ENCODE results near the gene HS3ST2. TPM values are rescaled to one million over a fixed set of nuclear protein-coding genes. Genes with fewer than 3 reads are reported as not detected.

Gene HS3ST2
- total RNA-seq, 1 donor, result not detected

DNA sequence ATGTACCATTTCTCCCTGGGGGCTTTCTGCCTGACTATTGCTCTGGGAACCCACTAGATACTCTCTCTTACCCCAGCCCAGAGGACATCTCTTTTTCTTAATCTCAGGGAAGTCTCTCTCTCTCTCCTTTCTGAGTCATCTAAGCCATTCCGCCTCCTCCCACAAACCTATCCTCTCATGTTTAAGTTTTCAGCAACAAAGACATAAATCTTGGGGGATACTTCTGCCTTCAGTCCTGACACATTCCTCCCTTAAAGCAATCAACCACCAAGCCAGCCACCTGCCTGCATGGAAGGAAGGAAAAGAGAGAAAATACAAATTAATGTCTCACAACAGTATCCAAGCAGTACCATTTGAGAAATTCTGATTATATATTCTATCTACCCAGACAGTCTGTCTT, 128.8 kb downstream of the HS3ST2 start:
- TF ChIP-seq, protein P1, sequence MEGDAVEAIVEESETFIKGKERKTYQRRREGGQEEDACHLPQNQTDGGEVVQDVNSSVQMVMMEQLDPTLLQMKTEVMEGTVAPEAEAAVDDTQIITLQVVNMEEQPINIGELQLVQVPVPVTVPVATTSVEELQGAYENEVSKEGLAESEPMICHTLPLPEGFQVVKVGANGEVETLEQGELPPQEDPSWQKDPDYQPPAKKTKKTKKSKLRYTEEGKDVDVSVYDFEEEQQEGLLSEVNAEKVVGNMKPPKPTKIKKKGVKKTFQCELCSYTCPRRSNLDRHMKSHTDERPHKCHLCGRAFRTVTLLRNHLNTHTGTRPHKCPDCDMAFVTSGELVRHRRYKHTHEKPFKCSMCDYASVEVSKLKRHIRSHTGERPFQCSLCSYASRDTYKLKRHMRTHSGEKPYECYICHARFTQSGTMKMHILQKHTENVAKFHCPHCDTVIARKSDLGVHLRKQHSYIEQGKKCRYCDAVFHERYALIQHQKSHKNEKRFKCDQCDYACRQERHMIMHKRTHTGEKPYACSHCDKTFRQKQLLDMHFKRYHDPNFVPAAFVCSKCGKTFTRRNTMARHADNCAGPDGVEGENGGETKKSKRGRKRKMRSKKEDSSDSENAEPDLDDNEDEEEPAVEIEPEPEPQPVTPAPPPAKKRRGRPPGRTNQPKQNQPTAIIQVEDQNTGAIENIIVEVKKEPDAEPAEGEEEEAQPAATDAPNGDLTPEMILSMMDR (IDR thresholded peaks at IDR 0.05; ENCODE audit: insufficient read depth, low read depth, low read length), result no peak

GRCh38 chr16:22945361-22945760, 131.4 kb downstream of the HS3ST2 start:
- TF ChIP-seq, protein P1 (IDR thresholded peaks at IDR 0.05; ENCODE audit: insufficient read depth, low read depth, low read length), result no peak
- no peak overlapping the region for H3K4me3 ChIP-seq (ENCODE audit: low read depth, low read length)
- no peak for DNase-seq (ENCODE audit: low read depth)

More for the DNA sequence above, 128.8 kb downstream of the HS3ST2 start:
- no peak for DNase-seq (ENCODE audit: low read depth)
- no peak overlapping the region for H3K4me3 ChIP-seq (ENCODE audit: low read depth, low read length)

DNA sequence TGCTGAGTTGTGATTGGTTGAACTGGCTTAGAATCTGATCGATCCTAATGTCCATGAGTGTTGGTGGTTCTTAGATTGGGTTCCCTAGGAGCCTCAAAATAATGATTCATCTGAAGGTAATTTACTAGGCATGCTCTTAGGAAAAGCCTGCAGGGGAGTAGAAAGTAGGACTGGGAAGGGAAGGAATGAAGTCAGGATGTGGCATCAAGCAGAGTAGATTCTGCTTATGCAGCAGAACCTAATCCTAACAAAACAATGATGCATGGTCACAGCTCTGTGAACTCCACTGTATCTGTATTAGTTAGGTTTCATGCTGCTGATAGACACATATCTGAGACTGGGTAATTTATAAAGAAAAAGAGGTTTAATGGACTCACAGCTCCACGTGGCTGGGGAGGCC, 132.5 kb downstream of the HS3ST2 start:
- TF ChIP-seq, protein P1 (IDR thresholded peaks at IDR 0.05; ENCODE audit: insufficient read depth, low read depth, low read length), result no peak
- no peak for DNase-seq (ENCODE audit: low read depth)
- H3K4me3 ChIP-seq (ENCODE audit: low read depth, low read length), result no peak overlapping the region

DNA sequence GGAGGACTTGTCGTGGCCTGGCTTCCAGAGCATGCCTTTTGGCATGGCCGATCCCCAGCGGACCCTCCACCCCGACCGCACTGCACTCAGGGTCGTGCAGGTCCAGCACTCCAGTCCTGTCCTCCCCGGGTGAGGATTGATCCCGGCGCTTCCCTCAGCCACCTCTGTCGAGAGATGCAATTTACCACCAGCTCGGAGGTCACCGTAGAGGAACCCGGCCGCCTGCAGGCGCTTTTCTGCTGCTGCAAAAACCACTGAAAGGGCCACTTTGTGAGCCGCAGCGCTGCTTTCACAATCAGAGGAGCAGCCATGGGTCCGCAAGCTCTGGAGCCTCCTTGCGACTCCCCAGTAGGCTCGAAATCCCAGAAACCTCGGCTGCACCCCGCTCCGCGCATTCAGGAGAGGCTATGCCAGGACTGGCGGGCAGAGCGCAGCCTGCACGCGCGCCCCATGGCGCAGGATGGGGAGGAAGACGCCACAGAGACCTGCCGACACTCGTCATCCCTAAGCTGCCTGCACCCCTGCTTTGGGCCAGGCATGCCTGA, 134.2 kb downstream of the HS3ST2 start:
- TF ChIP-seq, protein P1 (IDR thresholded peaks at IDR 0.05; ENCODE audit: insufficient read depth, low read depth, low read length), result no peak
- no peak overlapping the region for H3K4me3 ChIP-seq (ENCODE audit: low read depth, low read length)
- DNase-seq (ENCODE audit: low read depth), result no peak

DNA sequence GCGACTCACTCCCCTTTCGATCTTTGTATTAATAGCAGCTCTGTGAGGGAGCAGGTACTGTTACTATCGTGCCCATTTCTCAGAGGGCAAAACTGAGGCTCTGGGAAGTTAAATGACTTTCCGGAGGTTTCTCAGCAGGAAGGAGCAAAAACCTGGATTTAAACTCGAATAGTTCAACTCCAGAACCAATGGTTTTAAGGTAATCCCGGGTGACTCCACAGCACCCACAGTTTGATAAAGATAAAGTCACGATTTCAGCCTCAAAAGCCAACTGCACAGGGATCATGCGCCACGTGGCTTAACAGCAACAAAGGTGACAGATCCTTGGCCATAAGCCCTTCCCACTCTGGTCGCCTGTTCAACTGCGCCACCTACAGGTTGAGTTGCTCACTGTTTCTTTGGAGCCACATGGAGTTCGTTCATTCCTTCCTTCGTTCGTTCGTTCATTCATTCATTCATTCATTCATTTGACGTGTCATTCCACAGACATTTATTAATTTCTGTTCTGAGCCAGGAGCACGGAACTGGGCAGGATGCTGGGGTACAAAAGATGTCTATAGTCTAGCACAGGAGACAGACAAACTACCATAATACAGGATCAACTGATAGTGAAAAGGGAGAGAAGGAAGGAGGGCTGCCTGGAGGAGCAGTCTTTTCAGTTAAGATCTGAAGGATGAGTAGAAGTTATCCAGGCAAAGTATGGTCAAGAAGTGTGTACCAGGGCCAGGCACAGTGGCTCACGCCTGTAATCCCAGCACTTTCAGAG, 134.8 kb downstream of the HS3ST2 start:
- DNase-seq (ENCODE audit: low read depth), result peak; percentile 33
- H3K4me3 ChIP-seq (ENCODE audit: low read depth, low read length), result no peak overlapping the region
- TF ChIP-seq, protein P1 (IDR thresholded peaks at IDR 0.05; ENCODE audit: insufficient read depth, low read depth, low read length), result peak; percentile 51

- TF ChIP-seq, protein P1 (IDR thresholded peaks at IDR 0.05; ENCODE audit: insufficient read depth, low read depth, low read length), result no peak
- no peak overlapping the region for H3K4me3 ChIP-seq (ENCODE audit: low read depth, low read length)
- no peak for DNase-seq (ENCODE audit: low read depth)
Observed at GRCh38 chr16:22955461-22956070, 141.6 kb downstream of the HS3ST2 start.

Data from fibroblast of villous mesenchyme (primary cell).